Measurements from ENCODE around the gene CEP83.

The CEP83 gene

GRCh38 chr12:94264736-94265485, 194.8 kb downstream of the CEP83 start:
- Histone ChIP-seq H3K4me3 (ENCODE audit: low read length) (no peak overlapping the region), H3K27ac (ENCODE audit: low read length) (no peak overlapping the region), H3K9me3 (ENCODE audit: insufficient read depth, low read length) (no peaks in the 10 kb centered on the region)

GRCh38 chr12:94263905-94264561, 195.6 kb downstream of the CEP83 start:
- H3K27ac ChIP-seq (ENCODE audit: low read length): no peak overlapping the region
- peak overlapping the region; percentile 87 for H3K4me2 ChIP-seq (ENCODE audit: low read length)
- H3K4me3 ChIP-seq (ENCODE audit: low read length): no peak overlapping the region
- H3K4me1 ChIP-seq (ENCODE audit: low read length): peaks cover 57% of the 10 kb centered on the region
- H4K20me1 ChIP-seq (ENCODE audit: insufficient read depth, low read length): no peaks in the 10 kb centered on the region
- no peaks in the 10 kb centered on the region for H3K27me3 ChIP-seq (ENCODE audit: low read depth, low read length)
- H3K36me3 ChIP-seq (replicated peaks; ENCODE audit: low read depth, low read length): no peaks in the 10 kb centered on the region
- H3K79me2 ChIP-seq (ENCODE audit: low read length): no peaks in the 10 kb centered on the region
- no peaks in the 10 kb centered on the region for H3K9me3 ChIP-seq (ENCODE audit: insufficient read depth, low read length)
- TF ChIP-seq CTCF (IDR thresholded peaks at IDR 0.05; ENCODE audit: low read depth, low read length) (no peak), EZH2phosphoT487 (IDR thresholded peaks at IDR 0.05; ENCODE audit: low read depth) (no peak)
- H2AFZ ChIP-seq (ENCODE audit: low read depth, low read length): no peak overlapping the region
- no peak overlapping the region for H3K9ac ChIP-seq (ENCODE audit: low read length)

More at GRCh38 chr12:94264736-94265485, 194.8 kb downstream of the CEP83 start:
- no peaks in the 10 kb centered on the region for H3K36me3 ChIP-seq (replicated peaks; ENCODE audit: low read depth, low read length)
- no peaks in the 10 kb centered on the region for H3K27me3 ChIP-seq (ENCODE audit: low read depth, low read length)
- H3K9ac ChIP-seq (ENCODE audit: low read length): no peak overlapping the region
- no peak for TF ChIP-seq CTCF (IDR thresholded peaks at IDR 0.05; ENCODE audit: low read depth, low read length)
- no peak for TF ChIP-seq EZH2phosphoT487 (IDR thresholded peaks at IDR 0.05; ENCODE audit: low read depth)
- H3K4me1 ChIP-seq (ENCODE audit: low read length): peaks cover 63% of the 10 kb centered on the region
- no peak overlapping the region for H3K4me2 ChIP-seq (ENCODE audit: low read length)
- no peaks in the 10 kb centered on the region for H4K20me1 ChIP-seq (ENCODE audit: insufficient read depth, low read length)
- H3K79me2 ChIP-seq (ENCODE audit: low read length): no peaks in the 10 kb centered on the region
- H2AFZ ChIP-seq (ENCODE audit: low read depth, low read length): no peak overlapping the region

GRCh38 chr12:94263011-94263811, 196.5 kb downstream of the CEP83 start:
- peak overlapping the region; percentile 87 for H3K4me2 ChIP-seq (ENCODE audit: low read length)

More at GRCh38 chr12:94263011-94263811, 196.5 kb downstream of the CEP83 start:
- H4K20me1 ChIP-seq (ENCODE audit: insufficient read depth, low read length): no peaks in the 10 kb centered on the region
- H3K36me3 ChIP-seq (replicated peaks; ENCODE audit: low read depth, low read length): no peaks in the 10 kb centered on the region
- TF ChIP-seq CTCF (IDR thresholded peaks at IDR 0.05; ENCODE audit: low read depth, low read length): no peak
- TF ChIP-seq EZH2phosphoT487 (IDR thresholded peaks at IDR 0.05; ENCODE audit: low read depth): no peak
- no peaks in the 10 kb centered on the region for H3K79me2 ChIP-seq (ENCODE audit: low read length)
- H3K27ac ChIP-seq (ENCODE audit: low read length): peak overlapping the region; percentile 77
- H3K9me3 ChIP-seq (ENCODE audit: insufficient read depth, low read length): no peaks in the 10 kb centered on the region
- H3K4me3 ChIP-seq (ENCODE audit: low read length): peak overlapping the region; percentile 87
- peak overlapping the region; percentile 85 for H2AFZ ChIP-seq (ENCODE audit: low read depth, low read length)
- peak overlapping the region; percentile 85 for H3K9ac ChIP-seq (ENCODE audit: low read length)
- peaks cover 57% of the 10 kb centered on the region for H3K4me1 ChIP-seq (ENCODE audit: low read length)
- H3K27me3 ChIP-seq (ENCODE audit: low read depth, low read length): no peaks in the 10 kb centered on the region
